ENCODE results near the gene CHTOP. TPM values are rescaled to one million over a fixed set of nuclear protein-coding genes. Genes with fewer than 3 reads are reported as not detected.

The CHTOP gene
- total and polyA plus RNA-seq, 2 of the 13 experiments (the other 11 are each of a cell fraction or from before 2014, with no cell fraction given), result 38.0 to 51.9 TPM

GRCh38 chr1:153627715-153628626, 5.9 kb upstream of the CHTOP start, which contains the start of gene S100A1 (continued):
- no peak for TF ChIP-seq ZNF891 (CRISPR knock-in tag; IDR thresholded peaks at IDR 0.05)
- TF ChIP-seq ZBTB40 (IDR thresholded peaks at IDR 0.05), result no peak
- 0 out of 2 replicates have a peak, but pooled peaks have one; percentile 30 for TF ChIP-seq ZBTB40 (CRISPR knock-in tag; IDR thresholded peaks at IDR 0.05)
- no peak for TF ChIP-seq TRIM24 (CRISPR knock-in tag; IDR thresholded peaks at IDR 0.05)
- TF ChIP-seq SMAD1 (CRISPR knock-in tag; IDR thresholded peaks at IDR 0.05; ENCODE audit: borderline replicate concordance, low read depth), result no peak
- no peak for TF ChIP-seq RAD51 (IDR thresholded peaks at IDR 0.05; ENCODE audit: borderline replicate concordance)
- TF ChIP-seq DRAP1 (CRISPR knock-in tag; IDR thresholded peaks at IDR 0.05), result peak; percentile 34; the same call in 1 of the 2 replicates
- TF ChIP-seq, protein P1, sequence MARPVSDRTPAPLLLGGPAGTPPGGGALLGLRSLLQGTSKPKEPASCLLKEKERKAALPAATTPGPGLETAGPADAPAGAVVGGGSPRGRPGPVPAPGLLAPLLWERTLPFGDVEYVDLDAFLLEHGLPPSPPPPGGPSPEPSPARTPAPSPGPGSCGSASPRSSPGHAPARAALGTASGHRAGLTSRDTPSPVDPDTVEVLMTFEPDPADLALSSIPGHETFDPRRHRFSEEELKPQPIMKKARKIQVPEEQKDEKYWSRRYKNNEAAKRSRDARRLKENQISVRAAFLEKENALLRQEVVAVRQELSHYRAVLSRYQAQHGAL (CRISPR knock-in tag; IDR thresholded peaks at IDR 0.05; ENCODE audit: not compliant biosample characterization), result no peak
- TF ChIP-seq KMT2A (CRISPR knock-in tag; IDR thresholded peaks at IDR 0.05), result 0 out of 2 replicates have a peak, but pooled peaks have one; percentile 11
- no peak for TF ChIP-seq ZZZ3 (CRISPR knock-in tag; IDR thresholded peaks at IDR 0.05; ENCODE audit: borderline replicate concordance)
- TF ChIP-seq SNRNP70 (IDR thresholded peaks at IDR 0.05; ENCODE audit: low read depth, low read length), result no peak
- TF ChIP-seq, protein P2, sequence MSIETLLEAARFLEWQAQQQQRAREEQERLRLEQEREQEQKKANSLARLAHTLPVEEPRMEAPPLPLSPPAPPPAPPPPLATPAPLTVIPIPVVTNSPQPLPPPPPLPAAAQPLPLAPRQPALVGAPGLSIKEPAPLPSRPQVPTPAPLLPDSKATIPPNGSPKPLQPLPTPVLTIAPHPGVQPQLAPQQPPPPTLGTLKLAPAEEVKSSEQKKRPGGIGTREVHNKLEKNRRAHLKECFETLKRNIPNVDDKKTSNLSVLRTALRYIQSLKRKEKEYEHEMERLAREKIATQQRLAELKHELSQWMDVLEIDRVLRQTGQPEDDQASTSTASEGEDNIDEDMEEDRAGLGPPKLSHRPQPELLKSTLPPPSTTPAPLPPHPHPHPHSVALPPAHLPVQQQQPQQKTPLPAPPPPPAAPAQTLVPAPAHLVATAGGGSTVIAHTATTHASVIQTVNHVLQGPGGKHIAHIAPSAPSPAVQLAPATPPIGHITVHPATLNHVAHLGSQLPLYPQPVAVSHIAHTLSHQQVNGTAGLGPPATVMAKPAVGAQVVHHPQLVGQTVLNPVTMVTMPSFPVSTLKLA (IDR thresholded peaks at IDR 0.05), result no peak
- 0 out of 2 replicates have a peak, but pooled peaks have one; percentile 11 for TF ChIP-seq ZNF224 (CRISPR knock-in tag; IDR thresholded peaks at IDR 0.05)
- TF ChIP-seq, protein P3, sequence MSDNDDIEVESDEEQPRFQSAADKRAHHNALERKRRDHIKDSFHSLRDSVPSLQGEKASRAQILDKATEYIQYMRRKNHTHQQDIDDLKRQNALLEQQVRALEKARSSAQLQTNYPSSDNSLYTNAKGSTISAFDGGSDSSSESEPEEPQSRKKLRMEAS (IDR thresholded peaks at IDR 0.05), result no peak
- no peak; the same call in none of the 2 replicates for TF ChIP-seq ZNF501 (CRISPR knock-in tag; IDR thresholded peaks at IDR 0.05)
- TF ChIP-seq ZNF331 (CRISPR knock-in tag; IDR thresholded peaks at IDR 0.05), result 0 out of 2 replicates have a peak, but pooled peaks have one; percentile 33
- no peak for TF ChIP-seq MAFG (CRISPR knock-in tag; IDR thresholded peaks at IDR 0.05)

All from HepG2 (cell line).